Naive thymus-derived CD4-positive, alpha-beta T cell (primary cell): ENCODE data around the gene APPL2. TPM values are rescaled to one million over a fixed set of nuclear protein-coding genes. Genes with fewer than 3 reads are reported as not detected.
A peak's percentile ranks its signal among the peaks of the same experiment; 100 is the strongest.

ENCODE experiments used
- ATAC-seq: fragments of 150-1000 bp; cut with Tn5 transposase; 2 replicates; pipeline ENCODE4 v1.10.0; 2021; ENCODE audit warnings: mild to moderate bottlenecking, moderate library complexity
- CTCF ChIA-PET: fragments of 350-600 bp; sonication (Branson Sonifier 250); formaldehyde crosslinking; loops from one replicate; lab custom pipeline; 2021; ENCODE audit warnings: antibody characterized with exemption; lab: Charles Lee
- POLR2A ChIA-PET: fragments of 350-600 bp; sonication (Branson Sonifier 250); formaldehyde crosslinking; loops from one replicate; lab custom pipeline; 2021; ENCODE audit warnings: antibody characterized with exemption, inconsistent platforms; lab: Charles Lee
- DNase-seq, 9 donors: peaks; one replicate each; pipeline versions ENCODE4 v3.0.0 to v3.0.0-alpha.2; 2020 to 2022; ENCODE audit warnings: mixed read lengths in 1 of 9
- H3K27ac ChIP-seq: one replicate; pipeline ENCODE4 v1.7.0; 2013; ENCODE audit warnings: mild to moderate bottlenecking, low read depth, low read length, moderate library complexity
- H3K27me3 ChIP-seq, 2 donors: one replicate each; pipeline ENCODE4 v1.7.0; 2013; ENCODE audit warnings: low read length in 2 of 2, mild to moderate bottlenecking in 2 of 2, moderate library complexity in 2 of 2; ENCODE audit not compliant: control insufficient read depth in 2 of 2, insufficient read depth in 2 of 2
- H3K36me3 ChIP-seq, 3 experiments: 1 replicate in 2 of 3; 2 replicates in 1 of 3; pipeline ENCODE4 v1.7.0; 2013; ENCODE audit warnings: low read length in 3 of 3, mild to moderate bottlenecking in 3 of 3, moderate library complexity in 1 of 3; ENCODE audit not compliant: insufficient read depth in 3 of 3, control insufficient read depth in 2 of 3
- H3K4me1 ChIP-seq, 2 donors: one replicate each; pipeline ENCODE4 v1.7.0; 2013; ENCODE audit warnings: low read length in 2 of 2, mild to moderate bottlenecking in 2 of 2, moderate library complexity in 1 of 2; ENCODE audit not compliant: control insufficient read depth in 2 of 2, insufficient read depth in 2 of 2
- H3K4me3 ChIP-seq: 2 replicates; pipeline ENCODE4 v1.7.0; 2013; ENCODE audit warnings: mild to moderate bottlenecking, low read length
- H3K9me3 ChIP-seq, 3 experiments: 1 replicate in 2 of 3; 2 replicates in 1 of 3; pipeline ENCODE4 v1.7.0; 2013; ENCODE audit warnings: low read length in 3 of 3; ENCODE audit not compliant: control insufficient read depth in 2 of 3
- H3K27ac Mint-ChIP-seq, 9 donors: one replicate each; pipeline ENCODE4 v1.8.0; 2020 to 2022; ENCODE audit warnings: mixed read lengths in 9 of 9, mild to moderate bottlenecking in 8 of 9, moderate library complexity in 5 of 9, inconsistent platforms in 2 of 9
- H3K27me3 Mint-ChIP-seq, 5 donors: one replicate each; pipeline ENCODE4 v1.8.0; 2021 to 2022; ENCODE audit warnings: mixed read lengths in 5 of 5, mild to moderate bottlenecking in 1 of 5
- H3K36me3 Mint-ChIP-seq, 5 donors: one replicate each; pipeline ENCODE4 v1.8.0; 2020 to 2022; ENCODE audit warnings: mixed read lengths in 5 of 5, mild to moderate bottlenecking in 3 of 5, inconsistent platforms in 1 of 5
- H3K4me1 Mint-ChIP-seq, 7 donors: one replicate each; pipeline ENCODE4 v1.8.0; 2020 to 2022; ENCODE audit warnings: mixed read lengths in 7 of 7, mild to moderate bottlenecking in 3 of 7, inconsistent platforms in 1 of 7
- H3K4me3 Mint-ChIP-seq, 10 donors: one replicate each; pipeline ENCODE4 v1.8.0; 2020 to 2022; ENCODE audit warnings: mild to moderate bottlenecking in 10 of 10, mixed read lengths in 10 of 10, moderate library complexity in 6 of 10, inconsistent platforms in 2 of 10
- H3K9me3 Mint-ChIP-seq, 11 donors: one replicate each; pipeline ENCODE4 v1.8.0; 2020 to 2022; ENCODE audit warnings: mixed read lengths in 11 of 11, mild to moderate bottlenecking in 4 of 11, inconsistent platforms in 1 of 11, moderate library complexity in 1 of 11
- intact Hi-C, 2 donors: fragments of 100-400 bp; cut with micrococcal nuclease; formaldehyde crosslinking; loops; one replicate each; pipeline ENCODE4 v1.15.1; 2023
- polyA plus RNA-seq, 2 donors: library from polyadenylated mRNA; unstranded; fragments of 300-500 nt; fragmentation: Illumina TruSeq; gene quantifications; one replicate each; pipeline ENCODE4 v1.2.3, GENCODE V29; 2021
- total RNA-seq, 6 experiments: library from RNA in 5 of 6; stranded (reverse) in 5 of 6; gene quantifications; 1 replicate in 5 of 6; 2 replicates in 1 of 6; pipeline ENCODE4 v1.2.3 and lab custom pipeline; 2021 to 2026

The APPL2 gene
- total and polyA plus RNA-seq, 7 experiments from 2014 or later: 10.1 to 74.5 (median 39.8) TPM

DNA sequence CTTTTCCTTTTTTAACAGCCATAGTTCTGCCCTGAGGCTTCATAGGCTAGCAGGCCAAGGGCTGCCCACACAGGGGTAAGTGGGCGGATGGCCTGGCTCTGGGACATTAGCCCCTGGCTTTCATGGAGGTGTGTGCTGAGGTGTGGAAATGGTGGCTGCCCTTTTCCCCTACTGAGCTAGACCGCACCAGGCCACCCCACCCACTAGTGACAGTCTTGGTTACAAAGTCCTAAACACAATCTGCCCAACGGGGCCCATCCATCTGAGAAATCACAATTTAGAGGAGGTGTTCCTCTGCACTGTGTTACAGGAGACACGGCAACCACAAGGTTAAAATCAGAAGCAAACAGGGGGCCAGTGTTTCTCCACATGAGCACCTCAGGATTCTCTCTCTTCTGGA lies 35.6 kb downstream of the APPL2 start:
- H3K27me3 Mint-ChIP-seq: no peaks in the 10 kb centered on the region
- no peak overlapping the region for H3K4me3 Mint-ChIP-seq
- Histone ChIP-seq H3K27me3 (no peaks in the 10 kb centered on the region), H3K4me3 (no peak overlapping the region), H3K27ac (no peak overlapping the region), H3K4me1 (no peaks in the 10 kb centered on the region), H3K9me3 (no peaks in the 10 kb centered on the region), H3K36me3 (peaks cover 0 to 90% (median 0%) of the 10 kb centered on the region in 3 experiments)
- H3K36me3 Mint-ChIP-seq: peaks cover 5 to 38% (median 12%) of the 10 kb centered on the region in 5 donors
- peaks cover 0 to 10% (median 0%) of the 10 kb centered on the region in 7 donors for H3K4me1 Mint-ChIP-seq
- no peak for ATAC-seq
- H3K9me3 Mint-ChIP-seq: no peaks in the 10 kb centered on the region
- CTCF ChIA-PET: no interaction called here
- intact Hi-C loops: no loop called here
- DNase-seq: no peak
- POLR2A ChIA-PET: no interaction called here
- H3K27ac Mint-ChIP-seq: no peak overlapping the region

DNA sequence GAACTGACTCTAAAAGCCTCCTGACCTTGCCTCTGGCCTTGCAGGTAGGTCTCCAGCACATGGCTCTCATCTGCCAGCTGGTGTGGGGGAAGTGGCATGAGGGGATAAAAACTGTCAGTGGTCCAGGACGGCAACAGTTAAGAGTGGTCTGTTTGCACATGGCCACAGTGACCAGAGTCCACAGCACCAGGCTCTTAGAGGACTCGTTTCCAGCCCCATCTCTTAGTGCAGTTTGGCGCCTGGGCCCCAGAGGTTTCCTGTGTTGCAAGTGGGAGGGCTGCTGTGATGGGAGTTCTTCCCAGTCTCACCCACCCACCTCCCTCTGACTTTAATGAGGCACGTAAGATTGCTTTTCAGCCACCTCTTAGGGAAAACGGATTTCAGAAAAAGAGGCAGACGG lies 37.0 kb downstream of the APPL2 start:
- Mint-ChIP-seq H3K4me1 (peaks cover 0 to 3% (median 0%) of the 10 kb centered on the region in 7 donors), H3K9me3 (no peaks in the 10 kb centered on the region), H3K27me3 (no peaks in the 10 kb centered on the region), H3K36me3 (peaks cover 4 to 37% (median 9%) of the 10 kb centered on the region in 5 donors), H3K4me3 (no peak overlapping the region), H3K27ac (peak overlapping the region in 1 of 9 donors; percentile 48)
- DNase-seq: no peak
- POLR2A ChIA-PET: no interaction called here
- no peaks in the 10 kb centered on the region for H3K9me3 ChIP-seq
- no peaks in the 10 kb centered on the region for H3K27me3 ChIP-seq
- H3K4me1 ChIP-seq: no peaks in the 10 kb centered on the region
- peaks cover 0 to 89% (median 0%) of the 10 kb centered on the region in 3 experiments for H3K36me3 ChIP-seq
- ATAC-seq: no peak
- no peak overlapping the region for H3K4me3 ChIP-seq
- CTCF ChIA-PET: interaction anchor here (0.8 kb wide), 1 partner anchor 24 kb away, joined by 3 read pairs; no protein-coding TSS in a partner anchor
- intact Hi-C loops: no loop called here
- H3K27ac ChIP-seq: no peak overlapping the region

DNA sequence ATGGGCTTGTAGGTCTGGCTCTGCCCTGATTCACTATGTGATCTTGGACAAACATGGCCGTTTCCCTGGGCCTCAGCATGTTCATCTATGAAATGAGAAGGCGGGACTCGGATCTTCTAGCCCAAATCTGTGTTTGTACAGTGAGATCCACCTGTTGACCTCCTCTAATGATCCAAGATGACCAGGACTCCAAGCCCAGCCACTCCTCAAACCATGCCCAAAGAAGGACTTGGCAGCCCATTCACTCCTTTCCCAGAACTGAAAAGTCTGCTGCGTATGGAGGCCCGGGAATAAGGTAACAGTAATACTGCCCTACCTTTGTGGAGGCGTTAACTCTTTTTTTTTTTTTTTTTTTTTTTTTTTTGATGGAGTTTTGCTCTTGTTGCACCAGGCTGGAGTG lies 39.9 kb downstream of the APPL2 start:
- Mint-ChIP-seq H3K9me3 (no peaks in the 10 kb centered on the region), H3K36me3 (peaks cover 6 to 43% (median 22%) of the 10 kb centered on the region in 5 donors), H3K27me3 (no peaks in the 10 kb centered on the region), H3K4me1 (peaks cover 0 to 3% (median 0%) of the 10 kb centered on the region in 7 donors), H3K27ac (no peak overlapping the region), H3K4me3 (no peak overlapping the region)
- ChIA-PET CTCF (no interaction called here), POLR2A (no interaction called here)
- no peaks in the 10 kb centered on the region for H3K9me3 ChIP-seq
- ATAC-seq: no peak
- peaks cover 0 to 87% (median 0%) of the 10 kb centered on the region in 3 experiments for H3K36me3 ChIP-seq
- no peak overlapping the region for H3K4me3 ChIP-seq
- H3K27me3 ChIP-seq: no peaks in the 10 kb centered on the region
- no peak overlapping the region for H3K27ac ChIP-seq
- intact Hi-C loops: no loop called here
- DNase-seq: no peak
- no peaks in the 10 kb centered on the region for H3K4me1 ChIP-seq

DNA sequence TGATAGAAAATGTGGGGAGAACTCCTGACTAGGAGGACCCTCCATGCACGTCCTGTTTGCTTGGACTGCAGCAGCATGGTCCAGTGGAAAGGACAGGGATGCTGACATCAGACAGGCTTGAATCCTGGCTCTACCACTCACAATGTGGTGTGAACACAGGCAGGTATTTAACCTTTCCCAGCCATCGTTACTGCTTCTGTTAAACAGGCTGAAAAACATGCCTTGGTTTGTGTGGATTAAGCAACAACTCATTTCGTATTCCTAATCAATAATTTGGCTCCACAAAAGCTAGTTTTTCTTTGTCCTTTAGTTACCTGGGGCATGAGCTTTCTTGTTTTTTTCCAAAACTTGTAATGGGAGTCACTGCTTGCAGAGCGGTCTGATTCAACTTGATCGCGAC lies 41.0 kb downstream of the APPL2 start:
- H3K9me3 ChIP-seq: no peaks in the 10 kb centered on the region
- H3K4me3 Mint-ChIP-seq: no peak overlapping the region
- peaks cover 0 to 2% (median 0%) of the 10 kb centered on the region in 11 donors for H3K9me3 Mint-ChIP-seq
- ChIA-PET POLR2A (no interaction called here), CTCF (interaction anchor here (1.0 kb wide), 1 partner anchor 57 kb away, joined by 3 read pairs; no protein-coding TSS in a partner anchor)
- H3K4me1 Mint-ChIP-seq: peaks cover 0 to 7% (median 0%) of the 10 kb centered on the region in 7 donors
- no peaks in the 10 kb centered on the region for H3K27me3 Mint-ChIP-seq
- no peak overlapping the region for H3K27ac Mint-ChIP-seq
- intact Hi-C loops: no loop called here
- no peak overlapping the region for H3K27ac ChIP-seq
- H3K4me1 ChIP-seq: no peaks in the 10 kb centered on the region
- no peak for DNase-seq
- no peaks in the 10 kb centered on the region for H3K27me3 ChIP-seq
- no peak overlapping the region for H3K4me3 ChIP-seq
- H3K36me3 Mint-ChIP-seq: peaks cover 10 to 55% (median 32%) of the 10 kb centered on the region in 5 donors
- no peak for ATAC-seq
- H3K36me3 ChIP-seq: peaks cover 0 to 89% (median 0%) of the 10 kb centered on the region in 3 experiments

DNA sequence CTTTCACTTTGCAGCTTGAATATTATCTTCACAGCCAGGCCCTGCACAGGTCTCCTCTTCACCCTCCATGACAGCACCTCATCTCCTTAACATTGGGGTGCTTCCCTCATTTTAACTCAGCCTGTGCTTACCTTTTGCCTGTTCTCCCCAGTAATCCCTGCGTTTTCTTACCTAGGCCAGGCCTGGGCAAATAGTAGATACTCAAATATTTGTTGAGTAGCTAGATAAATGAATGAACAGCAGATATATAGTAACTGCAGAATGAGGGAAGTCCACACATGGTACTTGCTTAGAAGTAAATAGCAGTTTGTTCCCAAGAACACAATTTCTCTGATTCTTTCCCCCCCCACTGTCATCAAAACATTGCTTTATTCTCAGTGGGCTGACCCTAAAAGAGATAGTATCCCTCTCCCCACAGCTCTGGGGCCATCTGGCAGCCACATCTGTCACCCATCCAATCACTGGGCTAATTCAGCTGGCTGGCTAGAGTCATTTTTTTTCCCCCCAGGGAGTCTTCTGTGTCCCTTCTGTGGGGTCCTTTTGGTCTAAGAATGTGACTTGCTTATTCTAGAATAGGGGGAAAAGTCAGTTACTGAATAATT lies 43.2 kb downstream of the APPL2 start:
- CTCF ChIA-PET: no interaction called here
- ATAC-seq (no peak), DNase-seq (no peak)
- Mint-ChIP-seq H3K4me1 (peaks cover 0 to 7% (median 0%) of the 10 kb centered on the region in 7 donors), H3K4me3 (no peak overlapping the region), H3K27ac (peak overlapping the region in 1 of 9 donors; percentile 10), H3K9me3 (peaks cover 0 to 2% (median 0%) of the 10 kb centered on the region in 11 donors), H3K36me3 (peaks cover 10 to 69% (median 49%) of the 10 kb centered on the region in 5 donors), H3K27me3 (no peaks in the 10 kb centered on the region)
- Histone ChIP-seq H3K27ac (no peak overlapping the region), H3K9me3 (no peaks in the 10 kb centered on the region), H3K36me3 (peaks cover 0 to 93% (median 7%) of the 10 kb centered on the region in 3 experiments), H3K27me3 (no peaks in the 10 kb centered on the region), H3K4me1 (no peaks in the 10 kb centered on the region), H3K4me3 (no peak overlapping the region)
- intact Hi-C loops: no loop called here
- POLR2A ChIA-PET: no interaction called here

DNA sequence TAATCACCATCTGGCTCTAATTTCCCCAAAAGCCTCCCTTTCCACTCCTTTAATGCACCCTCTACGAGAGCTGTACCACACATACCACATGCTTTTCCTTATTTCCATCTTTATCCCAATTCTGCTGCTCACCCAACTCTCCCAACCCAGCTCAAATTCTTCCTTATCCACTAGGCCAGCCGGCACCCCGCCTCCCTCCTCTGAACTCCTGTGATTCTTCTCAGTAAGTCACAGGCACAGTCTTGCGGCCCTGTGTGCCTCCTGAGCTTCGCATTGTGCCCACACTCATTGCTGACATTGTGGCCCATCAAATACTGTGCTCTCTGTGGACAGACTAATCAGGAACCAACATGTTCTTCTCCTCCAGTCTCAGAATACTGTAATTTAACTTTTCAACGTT lies 45.4 kb downstream of the APPL2 start:
- no peaks in the 10 kb centered on the region for H3K27me3 Mint-ChIP-seq
- peaks cover 7 to 83% (median 13%) of the 10 kb centered on the region in 3 experiments for H3K36me3 ChIP-seq
- H3K27ac ChIP-seq: no peak overlapping the region
- intact Hi-C loops: no loop called here
- H3K9me3 ChIP-seq: no peaks in the 10 kb centered on the region
- POLR2A ChIA-PET: no interaction called here
- H3K4me1 ChIP-seq: no peaks in the 10 kb centered on the region
- H3K4me3 ChIP-seq: no peak overlapping the region
- DNase-seq: no peak
- peaks cover 0 to 3% (median 0%) of the 10 kb centered on the region in 11 donors for H3K9me3 Mint-ChIP-seq
- H3K4me1 Mint-ChIP-seq: peaks cover 0 to 7% (median 0%) of the 10 kb centered on the region in 7 donors
- peaks cover 12 to 72% (median 55%) of the 10 kb centered on the region in 5 donors for H3K36me3 Mint-ChIP-seq
- no peaks in the 10 kb centered on the region for H3K27me3 ChIP-seq
- CTCF ChIA-PET: no interaction called here
- peak overlapping the region in 6 of 9 donors; percentile 1 to 68 (median 13) for H3K27ac Mint-ChIP-seq
- no peak overlapping the region for H3K4me3 Mint-ChIP-seq
- no peak for ATAC-seq

DNA sequence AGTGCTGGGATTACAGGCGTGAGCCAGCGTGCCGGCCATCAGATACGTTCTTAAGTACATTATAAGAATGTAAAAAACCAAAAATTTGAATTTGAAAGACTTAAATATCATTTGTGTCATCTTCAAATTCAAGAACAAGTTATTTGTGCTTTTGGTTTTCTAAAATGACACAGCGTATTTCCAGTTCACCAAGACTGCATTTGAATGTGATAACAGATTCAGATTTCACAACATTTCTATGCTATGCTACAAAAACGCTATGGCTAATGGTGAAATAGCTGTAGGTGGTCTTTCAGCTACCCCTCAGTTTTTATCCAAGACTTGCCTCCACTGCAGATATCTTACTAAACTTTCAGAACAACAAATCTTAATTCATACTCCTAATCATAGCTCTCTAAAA lies 46.7 kb downstream of the APPL2 start:
- Mint-ChIP-seq H3K4me3 (no peak overlapping the region), H3K36me3 (peaks cover 16 to 76% (median 65%) of the 10 kb centered on the region in 5 donors), H3K4me1 (peaks cover 0 to 7% (median 0%) of the 10 kb centered on the region in 7 donors), H3K9me3 (peaks cover 0 to 4% (median 0%) of the 10 kb centered on the region in 11 donors), H3K27ac (peak overlapping the region in 2 of 9 donors; percentile 5 to 19), H3K27me3 (no peaks in the 10 kb centered on the region)
- DNase-seq (no peak), ATAC-seq (no peak)
- no peaks in the 10 kb centered on the region for H3K4me1 ChIP-seq
- H3K4me3 ChIP-seq: no peak overlapping the region
- no peaks in the 10 kb centered on the region for H3K27me3 ChIP-seq
- ChIA-PET CTCF (no interaction called here), POLR2A (no interaction called here)
- H3K9me3 ChIP-seq: no peaks in the 10 kb centered on the region
- H3K27ac ChIP-seq: no peak overlapping the region
- intact Hi-C loops: no loop called here
- peaks cover 7 to 84% (median 13%) of the 10 kb centered on the region in 3 experiments for H3K36me3 ChIP-seq
